ENCODE results near the gene ALOX5AP. TPM values are rescaled to one million over a fixed set of nuclear protein-coding genes. Genes with fewer than 3 reads are reported as not detected.
A peak's percentile ranks its signal among the peaks of the same experiment; 100 is the strongest.

Gene ALOX5AP
- polyA plus RNA-seq, 3 donors = 84.4 to 269 (median 220) TPM

GRCh38 chr13:30762643-30763042 lies 27.3 kb downstream of the ALOX5AP start:
- Mint-ChIP-seq H3K4me3 (no peak overlapping the region), H3K4me1 (peaks cover 8% of the 10 kb centered on the region), H3K36me3 (peaks cover 82 to 90% of the 10 kb centered on the region in 2 donors), H3K9me3 (no peaks in the 10 kb centered on the region), H3K27ac (no peak overlapping the region), H3K27me3 (ENCODE audit: low read depth in 3 of 3) (peaks cover 0 to 5% (median 4%) of the 10 kb centered on the region in 3 donors)
- H3K27ac ChIP-seq (ENCODE audit: low read depth in 1 of 2, low read length in 2 of 2) = no peak overlapping the region
- WGBS (ENCODE audit: insufficient coverage) = 100% methylated on average over 2 of the region's 4 CpGs
- DNase-seq = no peak
- H3K4me1 ChIP-seq (ENCODE audit: control insufficient read depth in 1 of 2, insufficient read depth in 2 of 2, low read length in 2 of 2) = no peaks in the 10 kb centered on the region
- no peaks in the 10 kb centered on the region for H3K27me3 ChIP-seq (ENCODE audit: control insufficient read depth in 2 of 2, insufficient read depth in 2 of 2, low read length in 2 of 2)
- H3K4me2 ChIP-seq (replicated peaks; ENCODE audit: extremely low read depth, low read length, poor library complexity, severe bottlenecking) = no peak overlapping the region
- TF ChIP-seq CTCF (IDR thresholded peaks at IDR 0.05) = no peak
- H3K9me3 ChIP-seq (replicated peaks in 1 of 2; ENCODE audit: control insufficient read depth in 1 of 2, insufficient read depth in 1 of 2, low read length in 2 of 2) = no peaks in the 10 kb centered on the region
- peaks cover 46 to 82% of the 10 kb centered on the region in 2 donors for H3K36me3 ChIP-seq (replicated peaks in 1 of 2; ENCODE audit: control insufficient read depth in 1 of 2, insufficient read depth in 2 of 2, low read length in 2 of 2)
- intact Hi-C loops (cut with micrococcal nuclease) = no loop called here
- no peak overlapping the region for H3K9ac ChIP-seq (ENCODE audit: insufficient read depth, low read length, poor library complexity, severe bottlenecking)
- H4K20me1 ChIP-seq (ENCODE audit: insufficient read depth, low read length) = no peaks in the 10 kb centered on the region
- H3K4me3 ChIP-seq (replicated peaks in 1 of 3; ENCODE audit: low read depth in 2 of 3, low read length in 3 of 3) = no peak overlapping the region
- H3K79me2 ChIP-seq (ENCODE audit: insufficient read depth, low read length) = no peaks in the 10 kb centered on the region
- H2AFZ ChIP-seq (ENCODE audit: insufficient read depth, low read depth, low read length, poor library complexity, severe bottlenecking) = no peak overlapping the region

- no peak for TF ChIP-seq CTCF (IDR thresholded peaks at IDR 0.05)
- no peaks in the 10 kb centered on the region for H3K79me2 ChIP-seq (ENCODE audit: insufficient read depth, low read length)
- H2AFZ ChIP-seq (ENCODE audit: insufficient read depth, low read depth, low read length, poor library complexity, severe bottlenecking) = no peak overlapping the region
- Mint-ChIP-seq H3K27me3 (ENCODE audit: low read depth in 3 of 3) (peaks cover 0 to 5% (median 4%) of the 10 kb centered on the region in 3 donors), H3K4me1 (peaks cover 8% of the 10 kb centered on the region), H3K9me3 (no peaks in the 10 kb centered on the region), H3K4me3 (no peak overlapping the region), H3K27ac (peak overlapping the region in 2 of 7 donors; percentile 43 to 68), H3K36me3 (peaks cover 78 to 83% of the 10 kb centered on the region in 2 donors)
- H3K4me1 ChIP-seq (ENCODE audit: control insufficient read depth in 1 of 2, insufficient read depth in 2 of 2, low read length in 2 of 2) = no peaks in the 10 kb centered on the region
- H3K4me2 ChIP-seq (replicated peaks; ENCODE audit: extremely low read depth, low read length, poor library complexity, severe bottlenecking) = no peak overlapping the region
- peaks cover 38 to 70% of the 10 kb centered on the region in 2 donors for H3K36me3 ChIP-seq (replicated peaks in 1 of 2; ENCODE audit: control insufficient read depth in 1 of 2, insufficient read depth in 2 of 2, low read length in 2 of 2)
- no peak overlapping the region for H3K9ac ChIP-seq (ENCODE audit: insufficient read depth, low read length, poor library complexity, severe bottlenecking)
- H3K27me3 ChIP-seq (ENCODE audit: control insufficient read depth in 2 of 2, insufficient read depth in 2 of 2, low read length in 2 of 2) = no peaks in the 10 kb centered on the region
- peak in 2 of 3 donors; percentile 19 to 38 for DNase-seq
- H3K9me3 ChIP-seq (replicated peaks in 1 of 2; ENCODE audit: control insufficient read depth in 1 of 2, insufficient read depth in 1 of 2, low read length in 2 of 2) = no peaks in the 10 kb centered on the region
- WGBS (ENCODE audit: insufficient coverage) = 33% methylated on average over 2 of the region's 8 CpGs
- intact Hi-C loops (cut with micrococcal nuclease) = no loop called here
- H3K27ac ChIP-seq (ENCODE audit: low read depth in 1 of 2, low read length in 2 of 2) = no peak overlapping the region
- H4K20me1 ChIP-seq (ENCODE audit: insufficient read depth, low read length) = no peaks in the 10 kb centered on the region
- no peak overlapping the region for H3K4me3 ChIP-seq (replicated peaks in 1 of 3; ENCODE audit: low read depth in 2 of 3, low read length in 3 of 3)
Observed at GRCh38 chr13:30763786-30764413, 28.6 kb downstream of the ALOX5AP start.
